ENCODE measurements around the gene ZNF688. TPM values are rescaled to one million over a fixed set of nuclear protein-coding genes. Genes with fewer than 3 reads are reported as not detected.
A peak's percentile ranks its signal among the peaks of the same experiment; 100 is the strongest.

The ZNF688 gene
- total and polyA plus RNA-seq, 2 of the 13 experiments (the other 11 are each of a cell fraction or from before 2014, with no cell fraction given): 2.4 to 5.4 TPM

DNA sequence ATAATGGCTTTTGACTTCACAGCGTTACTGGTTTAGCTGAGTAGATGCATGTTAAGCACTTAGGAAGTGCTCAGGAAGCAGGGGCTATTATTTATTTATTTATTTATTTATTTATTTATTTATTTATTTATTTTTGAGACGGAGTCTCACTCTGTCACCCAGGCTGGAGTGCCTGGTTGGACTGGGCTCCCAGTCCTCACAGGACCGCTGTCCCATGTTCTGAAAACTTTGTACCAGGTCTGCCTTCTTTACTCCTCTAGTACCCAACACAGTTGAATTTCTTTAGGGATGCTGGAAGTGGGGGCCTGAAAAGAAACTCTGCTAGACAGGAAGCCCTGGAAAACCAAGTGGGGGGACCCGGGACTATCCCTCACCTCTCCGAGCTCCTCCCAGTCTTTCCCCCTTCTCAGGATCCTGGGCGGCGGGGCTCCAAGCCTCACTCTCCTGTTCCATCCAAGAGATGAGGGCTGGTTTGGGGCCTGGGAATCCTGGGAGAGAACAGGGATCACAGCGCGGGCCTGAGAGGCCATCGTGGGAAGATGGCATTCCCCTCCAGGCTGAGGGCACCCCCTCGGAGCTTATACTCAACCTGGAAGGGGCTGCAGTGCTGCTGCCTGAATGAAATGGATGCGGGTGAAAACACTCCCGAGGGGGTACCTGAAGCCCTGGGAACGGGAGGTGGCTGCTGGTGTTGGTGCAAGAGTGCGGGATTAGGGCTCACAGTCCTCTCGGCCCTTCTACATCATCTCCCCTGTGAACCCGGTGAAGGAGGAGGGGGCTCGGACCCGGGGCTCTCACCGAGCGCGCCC lies 674 bp downstream of the ZNF688 start (continued):
- TF ChIP-seq, protein P1, sequence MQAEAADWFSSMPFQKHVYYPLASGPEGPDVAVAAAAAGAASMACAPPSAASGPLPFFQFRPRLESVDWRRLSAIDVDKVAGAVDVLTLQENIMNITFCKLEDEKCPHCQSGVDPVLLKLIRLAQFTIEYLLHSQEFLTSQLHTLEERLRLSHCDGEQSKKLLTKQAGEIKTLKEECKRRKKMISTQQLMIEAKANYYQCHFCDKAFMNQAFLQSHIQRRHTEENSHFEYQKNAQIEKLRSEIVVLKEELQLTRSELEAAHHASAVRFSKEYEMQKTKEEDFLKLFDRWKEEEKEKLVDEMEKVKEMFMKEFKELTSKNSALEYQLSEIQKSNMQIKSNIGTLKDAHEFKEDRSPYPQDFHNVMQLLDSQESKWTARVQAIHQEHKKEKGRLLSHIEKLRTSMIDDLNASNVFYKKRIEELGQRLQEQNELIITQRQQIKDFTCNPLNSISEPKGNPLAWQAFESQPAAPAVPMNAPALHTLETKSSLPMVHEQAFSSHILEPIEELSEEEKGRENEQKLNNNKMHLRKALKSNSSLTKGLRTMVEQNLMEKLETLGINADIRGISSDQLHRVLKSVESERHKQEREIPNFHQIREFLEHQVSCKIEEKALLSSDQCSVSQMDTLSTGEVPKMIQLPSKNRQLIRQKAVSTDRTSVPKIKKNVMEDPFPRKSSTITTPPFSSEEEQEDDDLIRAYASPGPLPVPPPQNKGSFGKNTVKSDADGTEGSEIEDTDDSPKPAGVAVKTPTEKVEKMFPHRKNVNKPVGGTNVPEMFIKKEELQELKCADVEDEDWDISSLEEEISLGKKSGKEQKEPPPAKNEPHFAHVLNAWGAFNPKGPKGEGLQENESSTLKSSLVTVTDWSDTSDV (CRISPR knock-in tag; IDR thresholded peaks at IDR 0.05): no peak
- TF ChIP-seq, protein P2, sequence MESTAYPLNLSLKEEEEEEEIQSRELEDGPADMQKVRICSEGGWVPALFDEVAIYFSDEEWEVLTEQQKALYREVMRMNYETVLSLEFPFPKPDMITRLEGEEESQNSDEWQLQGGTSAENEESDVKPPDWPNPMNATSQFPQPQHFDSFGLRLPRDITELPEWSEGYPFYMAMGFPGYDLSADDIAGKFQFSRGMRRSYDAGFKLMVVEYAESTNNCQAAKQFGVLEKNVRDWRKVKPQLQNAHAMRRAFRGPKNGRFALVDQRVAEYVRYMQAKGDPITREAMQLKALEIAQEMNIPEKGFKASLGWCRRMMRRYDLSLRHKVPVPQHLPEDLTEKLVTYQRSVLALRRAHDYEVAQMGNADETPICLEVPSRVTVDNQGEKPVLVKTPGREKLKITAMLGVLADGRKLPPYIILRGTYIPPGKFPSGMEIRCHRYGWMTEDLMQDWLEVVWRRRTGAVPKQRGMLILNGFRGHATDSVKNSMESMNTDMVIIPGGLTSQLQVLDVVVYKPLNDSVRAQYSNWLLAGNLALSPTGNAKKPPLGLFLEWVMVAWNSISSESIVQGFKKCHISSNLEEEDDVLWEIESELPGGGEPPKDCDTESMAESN (CRISPR knock-in tag; conservative IDR thresholded peaks at IDR 0.05): no peak; the same call in 1 of the 2 replicates
- TF ChIP-seq, protein P3, sequence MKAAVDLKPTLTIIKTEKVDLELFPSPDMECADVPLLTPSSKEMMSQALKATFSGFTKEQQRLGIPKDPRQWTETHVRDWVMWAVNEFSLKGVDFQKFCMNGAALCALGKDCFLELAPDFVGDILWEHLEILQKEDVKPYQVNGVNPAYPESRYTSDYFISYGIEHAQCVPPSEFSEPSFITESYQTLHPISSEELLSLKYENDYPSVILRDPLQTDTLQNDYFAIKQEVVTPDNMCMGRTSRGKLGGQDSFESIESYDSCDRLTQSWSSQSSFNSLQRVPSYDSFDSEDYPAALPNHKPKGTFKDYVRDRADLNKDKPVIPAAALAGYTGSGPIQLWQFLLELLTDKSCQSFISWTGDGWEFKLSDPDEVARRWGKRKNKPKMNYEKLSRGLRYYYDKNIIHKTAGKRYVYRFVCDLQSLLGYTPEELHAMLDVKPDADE (CRISPR knock-in tag; IDR thresholded peaks at IDR 0.05): peak; percentile 30; the same call in 1 of the 2 replicates
- TF ChIP-seq, protein P4, sequence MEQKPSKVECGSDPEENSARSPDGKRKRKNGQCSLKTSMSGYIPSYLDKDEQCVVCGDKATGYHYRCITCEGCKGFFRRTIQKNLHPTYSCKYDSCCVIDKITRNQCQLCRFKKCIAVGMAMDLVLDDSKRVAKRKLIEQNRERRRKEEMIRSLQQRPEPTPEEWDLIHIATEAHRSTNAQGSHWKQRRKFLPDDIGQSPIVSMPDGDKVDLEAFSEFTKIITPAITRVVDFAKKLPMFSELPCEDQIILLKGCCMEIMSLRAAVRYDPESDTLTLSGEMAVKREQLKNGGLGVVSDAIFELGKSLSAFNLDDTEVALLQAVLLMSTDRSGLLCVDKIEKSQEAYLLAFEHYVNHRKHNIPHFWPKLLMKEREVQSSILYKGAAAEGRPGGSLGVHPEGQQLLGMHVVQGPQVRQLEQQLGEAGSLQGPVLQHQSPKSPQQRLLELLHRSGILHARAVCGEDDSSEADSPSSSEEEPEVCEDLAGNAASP (CRISPR knock-in tag; IDR thresholded peaks at IDR 0.05; ENCODE audit: borderline replicate concordance): no peak
- TF ChIP-seq, protein P5, sequence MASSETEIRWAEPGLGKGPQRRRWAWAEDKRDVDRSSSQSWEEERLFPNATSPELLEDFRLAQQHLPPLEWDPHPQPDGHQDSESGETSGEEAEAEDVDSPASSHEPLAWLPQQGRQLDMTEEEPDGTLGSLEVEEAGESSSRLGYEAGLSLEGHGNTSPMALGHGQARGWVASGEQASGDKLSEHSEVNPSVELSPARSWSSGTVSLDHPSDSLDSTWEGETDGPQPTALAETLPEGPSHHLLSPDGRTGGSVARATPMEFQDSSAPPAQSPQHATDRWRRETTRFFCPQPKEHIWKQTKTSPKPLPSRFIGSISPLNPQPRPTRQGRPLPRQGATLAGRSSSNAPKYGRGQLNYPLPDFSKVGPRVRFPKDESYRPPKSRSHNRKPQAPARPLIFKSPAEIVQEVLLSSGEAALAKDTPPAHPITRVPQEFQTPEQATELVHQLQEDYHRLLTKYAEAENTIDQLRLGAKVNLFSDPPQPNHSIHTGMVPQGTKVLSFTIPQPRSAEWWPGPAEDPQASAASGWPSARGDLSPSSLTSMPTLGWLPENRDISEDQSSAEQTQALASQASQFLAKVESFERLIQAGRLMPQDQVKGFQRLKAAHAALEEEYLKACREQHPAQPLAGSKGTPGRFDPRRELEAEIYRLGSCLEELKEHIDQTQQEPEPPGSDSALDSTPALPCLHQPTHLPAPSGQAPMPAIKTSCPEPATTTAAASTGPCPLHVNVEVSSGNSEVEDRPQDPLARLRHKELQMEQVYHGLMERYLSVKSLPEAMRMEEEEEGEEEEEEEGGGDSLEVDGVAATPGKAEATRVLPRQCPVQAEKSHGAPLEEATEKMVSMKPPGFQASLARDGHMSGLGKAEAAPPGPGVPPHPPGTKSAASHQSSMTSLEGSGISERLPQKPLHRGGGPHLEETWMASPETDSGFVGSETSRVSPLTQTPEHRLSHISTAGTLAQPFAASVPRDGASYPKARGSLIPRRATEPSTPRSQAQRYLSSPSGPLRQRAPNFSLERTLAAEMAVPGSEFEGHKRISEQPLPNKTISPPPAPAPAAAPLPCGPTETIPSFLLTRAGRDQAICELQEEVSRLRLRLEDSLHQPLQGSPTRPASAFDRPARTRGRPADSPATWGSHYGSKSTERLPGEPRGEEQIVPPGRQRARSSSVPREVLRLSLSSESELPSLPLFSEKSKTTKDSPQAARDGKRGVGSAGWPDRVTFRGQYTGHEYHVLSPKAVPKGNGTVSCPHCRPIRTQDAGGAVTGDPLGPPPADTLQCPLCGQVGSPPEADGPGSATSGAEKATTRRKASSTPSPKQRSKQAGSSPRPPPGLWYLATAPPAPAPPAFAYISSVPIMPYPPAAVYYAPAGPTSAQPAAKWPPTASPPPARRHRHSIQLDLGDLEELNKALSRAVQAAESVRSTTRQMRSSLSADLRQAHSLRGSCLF (CRISPR knock-in tag; IDR thresholded peaks at IDR 0.05; ENCODE audit: borderline replicate concordance): 0 out of 2 replicates have a peak, but pooled peaks have one; percentile 21
- TF ChIP-seq, protein P6, sequence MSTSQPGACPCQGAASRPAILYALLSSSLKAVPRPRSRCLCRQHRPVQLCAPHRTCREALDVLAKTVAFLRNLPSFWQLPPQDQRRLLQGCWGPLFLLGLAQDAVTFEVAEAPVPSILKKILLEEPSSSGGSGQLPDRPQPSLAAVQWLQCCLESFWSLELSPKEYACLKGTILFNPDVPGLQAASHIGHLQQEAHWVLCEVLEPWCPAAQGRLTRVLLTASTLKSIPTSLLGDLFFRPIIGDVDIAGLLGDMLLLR (CRISPR knock-in tag; IDR thresholded peaks at IDR 0.05): peak; percentile 34; the same call in 1 of the 2 replicates
- TF ChIP-seq SIX1 (CRISPR knock-in tag; IDR thresholded peaks at IDR 0.05; ENCODE audit: borderline replicate concordance) (no peak), ZBTB7A (CRISPR knock-in tag; IDR thresholded peaks at IDR 0.05) (no peak), MBD4 (IDR thresholded peaks at IDR 0.05; ENCODE audit: borderline replicate concordance, low read length) (no peak)

Measured in HepG2 (cell line).